ENCODE results near the gene IL16.

Gene IL16

DNA sequence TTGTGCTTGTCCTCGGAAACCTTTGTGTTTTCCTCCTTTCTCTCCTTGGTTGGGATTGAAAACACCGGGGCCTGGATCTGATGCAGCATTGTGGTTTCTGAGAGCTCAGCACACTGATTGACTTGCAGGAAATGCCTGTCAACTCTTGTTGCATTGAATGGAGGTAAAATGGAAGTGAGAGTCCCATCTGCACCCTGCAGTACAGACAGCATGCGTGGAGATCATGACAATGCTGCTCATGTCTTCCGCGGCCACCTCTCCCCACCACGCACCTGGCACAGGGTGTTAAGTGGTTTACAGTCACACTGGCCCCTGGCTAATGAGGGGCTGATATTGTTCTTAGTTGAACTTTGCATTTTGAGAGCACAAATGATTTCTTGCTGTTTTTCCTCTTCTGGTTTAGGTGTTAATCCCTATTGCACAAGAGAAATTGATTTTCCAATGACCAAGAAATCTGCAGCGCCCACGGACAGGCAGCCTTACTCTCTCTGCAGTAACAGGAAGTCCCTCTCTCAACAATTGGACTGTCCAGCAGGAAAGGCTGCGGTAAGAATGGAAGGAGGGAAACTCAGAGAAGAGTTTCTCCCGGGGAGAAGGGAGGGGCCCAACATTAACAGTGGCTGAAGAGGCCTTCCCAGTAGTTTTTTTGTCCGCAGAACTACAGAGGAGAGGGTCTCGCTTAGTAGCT is 68.7 kb downstream of the IL16 start:
- DNase-seq = no peak
- no peaks in the 10 kb centered on the region for H3K36me3 ChIP-seq
- H3K9me3 ChIP-seq = no peaks in the 10 kb centered on the region
- H3K4me1 ChIP-seq = no peaks in the 10 kb centered on the region
- no peaks in the 10 kb centered on the region; the same call in none of the 2 replicates for H3K27me3 ChIP-seq
- H3K4me3 ChIP-seq (ENCODE audit: low read depth, low read length) = peak overlapping the region; percentile 57
- TF ChIP-seq, protein P1, sequence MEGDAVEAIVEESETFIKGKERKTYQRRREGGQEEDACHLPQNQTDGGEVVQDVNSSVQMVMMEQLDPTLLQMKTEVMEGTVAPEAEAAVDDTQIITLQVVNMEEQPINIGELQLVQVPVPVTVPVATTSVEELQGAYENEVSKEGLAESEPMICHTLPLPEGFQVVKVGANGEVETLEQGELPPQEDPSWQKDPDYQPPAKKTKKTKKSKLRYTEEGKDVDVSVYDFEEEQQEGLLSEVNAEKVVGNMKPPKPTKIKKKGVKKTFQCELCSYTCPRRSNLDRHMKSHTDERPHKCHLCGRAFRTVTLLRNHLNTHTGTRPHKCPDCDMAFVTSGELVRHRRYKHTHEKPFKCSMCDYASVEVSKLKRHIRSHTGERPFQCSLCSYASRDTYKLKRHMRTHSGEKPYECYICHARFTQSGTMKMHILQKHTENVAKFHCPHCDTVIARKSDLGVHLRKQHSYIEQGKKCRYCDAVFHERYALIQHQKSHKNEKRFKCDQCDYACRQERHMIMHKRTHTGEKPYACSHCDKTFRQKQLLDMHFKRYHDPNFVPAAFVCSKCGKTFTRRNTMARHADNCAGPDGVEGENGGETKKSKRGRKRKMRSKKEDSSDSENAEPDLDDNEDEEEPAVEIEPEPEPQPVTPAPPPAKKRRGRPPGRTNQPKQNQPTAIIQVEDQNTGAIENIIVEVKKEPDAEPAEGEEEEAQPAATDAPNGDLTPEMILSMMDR (IDR thresholded peaks at IDR 0.05; ENCODE audit: low read depth, low read length) = no peak

DNA sequence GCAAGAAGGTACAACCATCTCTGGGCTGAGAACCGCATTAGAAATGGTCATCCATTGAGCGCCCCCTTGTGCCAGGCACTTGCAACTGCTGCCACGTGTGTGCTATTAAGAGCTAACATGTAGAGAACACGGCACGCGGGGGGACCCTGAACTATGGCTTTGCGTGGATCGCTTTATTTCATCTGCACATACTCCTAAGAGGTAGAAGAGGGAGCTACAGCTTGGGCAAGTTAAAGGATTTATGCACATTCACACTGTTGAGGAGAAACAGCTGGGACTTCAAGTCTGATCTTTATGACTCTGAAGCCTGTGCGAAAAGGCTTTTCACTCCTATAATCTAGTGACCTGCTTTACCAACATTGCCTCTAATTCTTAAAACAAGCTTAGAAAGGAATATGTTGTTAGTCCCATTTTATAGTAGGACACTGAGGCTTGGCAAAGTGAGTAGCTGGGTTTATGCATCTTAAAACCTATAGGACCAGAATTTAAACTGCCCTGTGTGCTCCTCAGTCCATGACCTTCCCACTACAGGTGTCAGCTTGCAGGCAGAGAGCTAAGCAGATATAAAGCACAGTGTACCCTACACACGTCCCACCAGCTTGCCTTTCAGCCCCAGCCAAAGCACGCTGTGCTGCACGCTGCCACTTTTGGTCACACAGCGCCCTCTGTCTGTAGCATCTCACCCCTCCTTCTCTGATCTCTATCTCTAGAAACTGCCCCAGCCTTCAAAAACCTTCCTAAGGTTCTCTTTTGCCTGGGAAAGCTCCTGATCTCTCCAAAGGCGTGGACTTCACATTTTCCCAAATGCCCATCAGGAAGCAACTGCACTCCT is 69.5 kb downstream of the IL16 start:
- TF ChIP-seq, protein P1 (IDR thresholded peaks at IDR 0.05; ENCODE audit: low read depth, low read length) = peak; percentile 96
- peak overlapping the region; percentile 57 for H3K4me3 ChIP-seq (ENCODE audit: low read depth, low read length)
- H3K27me3 ChIP-seq = no peaks in the 10 kb centered on the region; the same call in none of the 2 replicates
- H3K36me3 ChIP-seq = no peaks in the 10 kb centered on the region
- peak; percentile 88 for DNase-seq
- no peaks in the 10 kb centered on the region for H3K9me3 ChIP-seq
- no peaks in the 10 kb centered on the region for H3K4me1 ChIP-seq

DNA sequence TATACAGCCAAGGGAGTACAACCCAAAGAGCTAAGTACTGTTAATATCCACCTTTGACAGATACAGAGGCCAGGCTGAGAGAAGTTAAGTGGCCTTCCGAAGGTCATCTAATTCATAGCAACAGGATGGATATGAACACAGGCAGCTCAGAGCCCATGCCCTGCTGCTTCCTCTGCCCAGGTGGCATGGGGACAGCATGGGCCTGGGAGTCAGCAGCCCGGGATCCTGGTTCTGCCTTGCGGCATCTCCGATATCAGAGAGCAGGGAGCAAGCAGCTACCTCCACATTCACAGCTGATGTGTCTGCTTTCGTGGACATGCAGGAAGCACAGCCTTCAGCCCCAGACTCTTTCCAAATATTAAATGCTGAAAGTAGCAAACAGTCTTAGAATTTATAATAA is 71.7 kb downstream of the IL16 start:
- Histone ChIP-seq H3K36me3 (no peaks in the 10 kb centered on the region), H3K9me3 (no peaks in the 10 kb centered on the region), H3K4me1 (no peaks in the 10 kb centered on the region), H3K27me3 (no peaks in the 10 kb centered on the region; the same call in none of the 2 replicates), H3K4me3 (ENCODE audit: low read depth, low read length) (no peak overlapping the region)
- DNase-seq = no peak
- TF ChIP-seq, protein P1 (IDR thresholded peaks at IDR 0.05; ENCODE audit: low read depth, low read length) = no peak

DNA sequence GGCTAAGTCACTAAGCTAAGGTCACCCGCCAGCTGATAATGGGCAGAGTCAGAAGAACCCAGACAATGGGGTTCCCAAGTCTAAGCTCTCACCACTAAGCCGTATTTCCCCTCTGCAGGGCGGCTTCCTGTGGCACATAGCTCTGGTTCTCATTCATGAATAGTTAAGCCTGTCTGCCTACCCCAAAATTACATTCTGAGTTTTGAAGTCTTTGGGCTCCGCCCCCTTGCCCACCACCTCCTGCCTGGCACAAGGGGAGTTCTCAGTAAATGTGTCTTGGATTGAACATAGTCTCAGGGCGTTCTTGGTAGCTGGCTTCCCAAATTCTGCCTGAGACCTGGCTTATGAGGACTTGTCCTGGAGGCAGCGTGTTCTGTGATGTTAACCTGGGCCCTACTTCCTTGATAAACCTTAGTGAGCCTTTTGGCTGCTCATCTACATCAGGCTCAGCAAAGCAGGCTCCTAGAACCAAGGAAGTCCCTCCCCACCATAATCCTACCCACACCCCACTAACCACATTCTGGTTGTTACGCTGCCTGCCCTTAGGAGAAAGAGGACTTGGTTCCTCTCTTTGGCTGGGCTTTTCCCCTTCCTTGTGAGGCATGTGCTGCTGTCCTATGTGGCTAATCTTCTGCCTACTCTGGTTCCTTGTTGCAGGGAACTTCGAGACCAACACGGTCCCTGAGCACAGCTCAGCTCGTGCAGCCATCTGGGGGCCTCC is 72.4 kb downstream of the IL16 start:
- DNase-seq = no peak
- Histone ChIP-seq H3K4me3 (ENCODE audit: low read depth, low read length) (no peak overlapping the region), H3K4me1 (no peaks in the 10 kb centered on the region), H3K27me3 (no peaks in the 10 kb centered on the region; the same call in 1 of the 2 replicates), H3K36me3 (no peaks in the 10 kb centered on the region), H3K9me3 (no peaks in the 10 kb centered on the region)
- TF ChIP-seq, protein P1 (IDR thresholded peaks at IDR 0.05; ENCODE audit: low read depth, low read length) = no peak

DNA sequence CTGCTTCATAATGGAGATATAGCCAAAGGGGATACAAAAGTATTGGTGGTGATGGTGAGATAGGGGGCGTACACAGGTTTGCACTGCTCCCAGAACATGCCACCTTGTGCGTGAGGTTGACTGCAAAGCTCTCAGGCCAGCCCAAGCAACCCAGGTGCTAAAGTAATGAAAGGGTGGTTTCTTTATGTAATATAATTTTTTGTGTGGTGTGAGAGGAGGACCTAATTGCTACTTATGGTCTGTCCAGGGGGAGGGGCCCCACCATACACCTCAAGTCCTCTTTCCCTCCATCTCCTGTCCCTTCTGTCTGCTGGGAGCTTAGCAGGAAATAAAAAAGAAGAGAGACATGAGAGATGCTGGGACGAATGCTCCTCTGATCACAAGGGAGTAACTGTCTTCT is 73.5 kb downstream of the IL16 start:
- no peak overlapping the region for H3K4me3 ChIP-seq (ENCODE audit: low read depth, low read length)
- H3K9me3 ChIP-seq = no peaks in the 10 kb centered on the region
- H3K4me1 ChIP-seq = no peaks in the 10 kb centered on the region
- no peak for DNase-seq
- TF ChIP-seq, protein P1 (IDR thresholded peaks at IDR 0.05; ENCODE audit: low read depth, low read length) = no peak
- H3K27me3 ChIP-seq = no peaks in the 10 kb centered on the region; the same call in none of the 2 replicates
- no peaks in the 10 kb centered on the region for H3K36me3 ChIP-seq
